HCT116 (cell line): ENCODE results near the gene MYOG. TPM values are rescaled to one million over a fixed set of nuclear protein-coding genes. Genes with fewer than 3 reads are reported as not detected.

ENCODE experiments used
- ATAC-seq: fragments of 200-7000 bp; cut with Tn5 transposase; 2 replicates; pipeline ENCODE4 v1.9.1; 2020; ENCODE audit warnings: mild to moderate bottlenecking, moderate library complexity
- BruUV-seq: library from RNA; stranded (reverse); fragments of 400-500 nt; replicated peaks from 2 replicates; lab custom pipeline; 2021; lab: Mats Ljungman, UMichigan
- CTCF ChIA-PET: fragments of 300-600 bp; sonication (Branson Sonifier 250); formaldehyde crosslinking; loops from one replicate; lab custom pipeline; 2021; ENCODE audit warnings: antibody characterized with exemption; lab: Charles Lee
- POLR2A ChIA-PET: fragments of 300-600, 350-600 bp; sonication (Branson Sonifier 250); formaldehyde crosslinking; loops from one replicate; lab custom pipeline; 2021; ENCODE audit warnings: antibody characterized with exemption; lab: Charles Lee
- RAD21 ChIA-PET, 2 experiments: fragments of 300-600 bp; sonication (Branson Sonifier 250); formaldehyde crosslinking; loops; one replicate each; lab custom pipeline; 2023; ENCODE audit warnings: low total read pairs in 2 of 2; ENCODE audit not compliant: uncharacterized antibody in 2 of 2, unreplicated experiment in 2 of 2, low non-redundant PET in 1 of 2; lab: Charles Lee
- DNase-seq: peaks from one replicate; pipeline ENCODE4 v3.0.0-alpha.2; 2010; ENCODE audit warnings: low read depth, low spot score
- H2AFZ ChIP-seq: fragments of 200-600 bp; shearing (Covaris generic), sonication (generic); 2 replicates; pipeline ENCODE4 v1.6.1; 2017; ENCODE audit warnings: low read depth, mixed run types, mixed read lengths, antibody characterized with exemption, low read length; ENCODE audit not compliant: poor library complexity, severe bottlenecking
- H3K27ac ChIP-seq: 2 replicates; pipeline ENCODE4 v1.5.1; 2012; ENCODE audit warnings: low read depth, low read length
- H3K27me3 ChIP-seq: fragments of 200-600 bp; sonication (generic); 2 replicates; pipeline ENCODE4 v1.6.1; 2016; ENCODE audit warnings: mixed run types, low read length, mixed read lengths; ENCODE audit not compliant: insufficient read depth
- H3K36me3 ChIP-seq, 2 experiments: fragments of 200-500 bp in 1 of 2; fragments of 200-600 bp in 1 of 2; sonication (Bioruptor generic) in 1 of 2; sonication (generic) in 1 of 2; 2 replicates each; pipeline versions ENCODE4 v1.5.1 to v1.6.1; 2014 to 2016; ENCODE audit warnings: low read length in 2 of 2, inconsistent platforms in 1 of 2, mixed read lengths in 1 of 2, mixed run types in 1 of 2; ENCODE audit not compliant: insufficient read depth in 2 of 2, control insufficient read depth in 1 of 2
- H3K4me1 ChIP-seq, 2 experiments: fragments of 200-600 bp in 1 of 2; sonication (generic) in 1 of 2; 2 replicates each; pipeline versions ENCODE4 v1.5.1 to v1.6.1; 2012 to 2017; ENCODE audit warnings: low read length in 2 of 2, inconsistent platforms in 1 of 2, mild to moderate bottlenecking in 1 of 2, mixed read lengths in 1 of 2, mixed run types in 1 of 2, moderate library complexity in 1 of 2; ENCODE audit not compliant: insufficient read depth in 2 of 2, control insufficient read depth in 1 of 2
- H3K4me2 ChIP-seq: fragments of 200-600 bp; sonication (generic); 2 replicates; pipeline ENCODE4 v1.6.1; 2017; ENCODE audit warnings: mixed run types, low read length, mixed read lengths
- H3K4me3 ChIP-seq, 2 experiments: fragments of 200-600 bp in 1 of 2; sonication (generic) in 1 of 2; replicated peaks in 1 of 2; 2 replicates each; pipeline ENCODE4 v1.5.1; 2011 to 2016; ENCODE audit warnings: low read length in 2 of 2, control low read depth in 1 of 2, low read depth in 1 of 2, mild to moderate bottlenecking in 1 of 2, mixed read lengths in 1 of 2, mixed run types in 1 of 2
- H3K79me2 ChIP-seq: fragments of 200-600 bp; sonication (generic); 2 replicates; pipeline ENCODE4 v1.6.1; 2017; ENCODE audit warnings: mild to moderate bottlenecking, mixed run types, low read length, moderate library complexity, mixed read lengths; ENCODE audit not compliant: insufficient read depth
- H3K9ac ChIP-seq: fragments of 200-600 bp; sonication (generic); 2 replicates; pipeline ENCODE4 v1.6.1; 2016; ENCODE audit warnings: low read length, mixed read lengths
- H3K9me2 ChIP-seq: fragments of 200-600 bp; sonication (generic), shearing (Covaris generic); 2 replicates; pipeline ENCODE4 v1.6.1; 2017; ENCODE audit warnings: mixed run types, mild to moderate bottlenecking, moderate library complexity; ENCODE audit not compliant: insufficient read depth
- H3K9me3 ChIP-seq, 2 experiments: fragments of 200-500 bp in 1 of 2; fragments of 200-600 bp in 1 of 2; sonication (Bioruptor generic) in 1 of 2; sonication (generic) in 1 of 2; 2 replicates each; pipeline ENCODE4 v1.6.1; 2014 to 2017; ENCODE audit warnings: low read length in 2 of 2, mixed read lengths in 2 of 2, inconsistent platforms in 1 of 2, low read depth in 1 of 2, mild to moderate bottlenecking in 1 of 2, mixed run types in 1 of 2, moderate library complexity in 1 of 2; ENCODE audit not compliant: control insufficient read depth in 1 of 2, insufficient read depth in 1 of 2
- H4K20me1 ChIP-seq: fragments of 200-600 bp; sonication (generic), shearing (Covaris generic); 2 replicates; pipeline ENCODE4 v1.6.1; 2017; ENCODE audit warnings: mixed run types, mild to moderate bottlenecking, moderate library complexity; ENCODE audit not compliant: insufficient read depth
- CBX3 ChIP-seq: IDR thresholded peaks from 2 replicates; pipeline ENCODE4 v1.6.1; 2012; ENCODE audit warnings: low read depth
- CEBPB ChIP-seq: IDR thresholded peaks from 2 replicates; pipeline ENCODE4 v1.6.1; 2012; ENCODE audit warnings: low read depth
- EGR1 ChIP-seq: IDR thresholded peaks from 2 replicates; pipeline ENCODE4 v1.6.1; 2012; ENCODE audit warnings: low read depth
- EZH2 ChIP-seq: fragments of 200-600 bp; sonication (generic); IDR thresholded peaks from 2 replicates; pipeline ENCODE4 v1.6.1; 2017; ENCODE audit warnings: antibody characterized with exemption, mixed run types
- JUND ChIP-seq: IDR thresholded peaks from 2 replicates; pipeline ENCODE4 v1.6.1; 2012
- POLR2AphosphoS5 ChIP-seq: IDR thresholded peaks from 2 replicates; pipeline ENCODE4 v1.6.1; 2011; ENCODE audit warnings: mild to moderate bottlenecking, low read depth, low read length, moderate library complexity
- RAD21 ChIP-seq: IDR thresholded peaks from 2 replicates; pipeline ENCODE4 v1.6.1; 2012; ENCODE audit warnings: low read depth, mild to moderate bottlenecking
- TCF7L2 ChIP-seq: IDR thresholded peaks from 2 replicates; pipeline ENCODE4 v1.7.0; 2011; ENCODE audit warnings: borderline replicate concordance, inconsistent platforms; ENCODE audit not compliant: insufficient read depth, insufficient read length; ENCODE audit errors: extremely low read depth
- YY1 ChIP-seq: IDR thresholded peaks from 2 replicates; pipeline ENCODE4 v1.6.1; 2011; ENCODE audit warnings: low read length, low read depth, moderate library complexity, mild to moderate bottlenecking; ENCODE audit not compliant: insufficient replicate concordance; ENCODE audit errors: extremely low read depth
- ZFX ChIP-seq: fragments of 450-650 bp; IDR thresholded peaks from 2 replicates; pipeline ENCODE4 v1.6.1; 2017
- ZNF274 ChIP-seq: fragments of 200-500 bp; sonication (Bioruptor generic); IDR thresholded peaks from 2 replicates; pipeline ENCODE4 v1.6.1; 2014; ENCODE audit warnings: mild to moderate bottlenecking, low read depth, low read length, inconsistent platforms
- intact Hi-C: fragments of 100-400 bp; cut with micrococcal nuclease; formaldehyde crosslinking; loops from 2 replicates; pipeline ENCODE4 v1.10.0; 2022
- total RNA-seq: library from RNA; stranded (reverse); gene quantifications from one replicate; pipeline ENCODE4 v1.2.1, GENCODE V29; 2021; ENCODE audit not compliant: unreplicated experiment
- TF ChIP-seq, protein P1 (sequence below), 3 experiments: fragments of 200-600 bp in 1 of 3; sonication (generic) in 1 of 3; IDR thresholded peaks in 2 of 3; conservative IDR thresholded peaks in 1 of 3; 2 replicates each; pipeline ENCODE4 v1.5.1; 2012 to 2017; ENCODE audit warnings: low read depth in 2 of 3, low read length in 2 of 3, antibody characterized with exemption in 1 of 3, borderline replicate concordance in 1 of 3, control low read depth in 1 of 3, mild to moderate bottlenecking in 1 of 3, mixed read lengths in 1 of 3, mixed run types in 1 of 3, moderate library complexity in 1 of 3; ENCODE audit not compliant: insufficient read depth in 1 of 3
- TF ChIP-seq, protein P2 (sequence below): IDR thresholded peaks from 2 replicates; pipeline ENCODE4 v1.6.1; 2012
- TF ChIP-seq, protein P3 (sequence below): IDR thresholded peaks from 2 replicates; pipeline ENCODE4 v1.6.1; 2012; ENCODE audit warnings: low read depth

Gene MYOG
- total RNA-seq, 1 experiment from 2014 or later: not detected

DNA sequence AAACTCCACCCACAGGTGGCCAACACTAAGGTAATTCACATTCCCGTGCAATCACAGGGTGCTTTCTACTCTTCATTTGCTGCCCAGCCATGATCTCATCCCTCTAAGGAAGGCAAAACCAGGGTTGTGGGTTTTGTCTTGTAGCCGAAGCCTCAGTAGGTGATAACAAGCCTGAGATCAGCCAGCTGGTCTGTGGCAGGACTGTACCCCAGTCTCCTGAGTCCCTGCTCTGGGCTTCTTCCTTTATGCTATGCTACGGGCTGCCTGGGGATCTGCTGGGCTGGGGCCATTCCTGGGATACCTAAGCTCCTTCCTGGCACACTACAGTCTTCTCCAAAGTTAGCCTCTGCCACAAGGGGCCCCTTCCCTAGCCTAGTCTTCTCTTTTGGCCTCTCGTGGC lies 49.7 kb downstream of the MYOG start:
- RAD21 ChIA-PET: interaction anchor here in 1 of 2 experiments (1.4 kb wide), 1 partner anchor 232 kb away, joined by 4 read pairs; no protein-coding TSS in a partner anchor
- CTCF ChIA-PET: interaction anchor here (1.3 to 3.7 kb wide), 4 partner anchors 82 to 232 kb away, joined by 3 to 43 read pairs (median 5); no protein-coding TSS in a partner anchor
- no peak overlapping the region for H3K27ac ChIP-seq

More for the DNA sequence above, 49.7 kb downstream of the MYOG start:
- no peak for ATAC-seq
- BruUV-seq: no TSS peak
- no peaks in the 10 kb centered on the region for H4K20me1 ChIP-seq
- TF ChIP-seq YY1 (no peak), CEBPB (no peak), EGR1 (no peak), ZNF274 (no peak), POLR2AphosphoS5 (no peak), TCF7L2 (no peak), EZH2 (no peak), RAD21 (no peak), CBX3 (no peak), JUND (no peak), ZFX (no peak)
- TF ChIP-seq, protein P1, sequence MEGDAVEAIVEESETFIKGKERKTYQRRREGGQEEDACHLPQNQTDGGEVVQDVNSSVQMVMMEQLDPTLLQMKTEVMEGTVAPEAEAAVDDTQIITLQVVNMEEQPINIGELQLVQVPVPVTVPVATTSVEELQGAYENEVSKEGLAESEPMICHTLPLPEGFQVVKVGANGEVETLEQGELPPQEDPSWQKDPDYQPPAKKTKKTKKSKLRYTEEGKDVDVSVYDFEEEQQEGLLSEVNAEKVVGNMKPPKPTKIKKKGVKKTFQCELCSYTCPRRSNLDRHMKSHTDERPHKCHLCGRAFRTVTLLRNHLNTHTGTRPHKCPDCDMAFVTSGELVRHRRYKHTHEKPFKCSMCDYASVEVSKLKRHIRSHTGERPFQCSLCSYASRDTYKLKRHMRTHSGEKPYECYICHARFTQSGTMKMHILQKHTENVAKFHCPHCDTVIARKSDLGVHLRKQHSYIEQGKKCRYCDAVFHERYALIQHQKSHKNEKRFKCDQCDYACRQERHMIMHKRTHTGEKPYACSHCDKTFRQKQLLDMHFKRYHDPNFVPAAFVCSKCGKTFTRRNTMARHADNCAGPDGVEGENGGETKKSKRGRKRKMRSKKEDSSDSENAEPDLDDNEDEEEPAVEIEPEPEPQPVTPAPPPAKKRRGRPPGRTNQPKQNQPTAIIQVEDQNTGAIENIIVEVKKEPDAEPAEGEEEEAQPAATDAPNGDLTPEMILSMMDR (IDR thresholded peaks at IDR 0.05 in 2 of 3, conservative IDR thresholded peaks at IDR 0.05 in 1 of 3; ENCODE audit: borderline replicate concordance in 1 of 3, insufficient read depth in 1 of 3, low read depth in 2 of 3, low read length in 2 of 3): no peak
- TF ChIP-seq, protein P2, sequence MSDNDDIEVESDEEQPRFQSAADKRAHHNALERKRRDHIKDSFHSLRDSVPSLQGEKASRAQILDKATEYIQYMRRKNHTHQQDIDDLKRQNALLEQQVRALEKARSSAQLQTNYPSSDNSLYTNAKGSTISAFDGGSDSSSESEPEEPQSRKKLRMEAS: no peak
- TF ChIP-seq, protein P3, sequence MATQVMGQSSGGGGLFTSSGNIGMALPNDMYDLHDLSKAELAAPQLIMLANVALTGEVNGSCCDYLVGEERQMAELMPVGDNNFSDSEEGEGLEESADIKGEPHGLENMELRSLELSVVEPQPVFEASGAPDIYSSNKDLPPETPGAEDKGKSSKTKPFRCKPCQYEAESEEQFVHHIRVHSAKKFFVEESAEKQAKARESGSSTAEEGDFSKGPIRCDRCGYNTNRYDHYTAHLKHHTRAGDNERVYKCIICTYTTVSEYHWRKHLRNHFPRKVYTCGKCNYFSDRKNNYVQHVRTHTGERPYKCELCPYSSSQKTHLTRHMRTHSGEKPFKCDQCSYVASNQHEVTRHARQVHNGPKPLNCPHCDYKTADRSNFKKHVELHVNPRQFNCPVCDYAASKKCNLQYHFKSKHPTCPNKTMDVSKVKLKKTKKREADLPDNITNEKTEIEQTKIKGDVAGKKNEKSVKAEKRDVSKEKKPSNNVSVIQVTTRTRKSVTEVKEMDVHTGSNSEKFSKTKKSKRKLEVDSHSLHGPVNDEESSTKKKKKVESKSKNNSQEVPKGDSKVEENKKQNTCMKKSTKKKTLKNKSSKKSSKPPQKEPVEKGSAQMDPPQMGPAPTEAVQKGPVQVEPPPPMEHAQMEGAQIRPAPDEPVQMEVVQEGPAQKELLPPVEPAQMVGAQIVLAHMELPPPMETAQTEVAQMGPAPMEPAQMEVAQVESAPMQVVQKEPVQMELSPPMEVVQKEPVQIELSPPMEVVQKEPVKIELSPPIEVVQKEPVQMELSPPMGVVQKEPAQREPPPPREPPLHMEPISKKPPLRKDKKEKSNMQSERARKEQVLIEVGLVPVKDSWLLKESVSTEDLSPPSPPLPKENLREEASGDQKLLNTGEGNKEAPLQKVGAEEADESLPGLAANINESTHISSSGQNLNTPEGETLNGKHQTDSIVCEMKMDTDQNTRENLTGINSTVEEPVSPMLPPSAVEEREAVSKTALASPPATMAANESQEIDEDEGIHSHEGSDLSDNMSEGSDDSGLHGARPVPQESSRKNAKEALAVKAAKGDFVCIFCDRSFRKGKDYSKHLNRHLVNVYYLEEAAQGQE: no peak
- TF ChIP-seq, all 23 proteins: peak for 0
- Histone ChIP-seq H3K9me2 (no peaks in the 10 kb centered on the region), H3K9ac (no peak overlapping the region), H2AFZ (no peak overlapping the region), H3K4me2 (no peak overlapping the region), H3K9me3 (no peaks in the 10 kb centered on the region), H3K36me3 (no peaks in the 10 kb centered on the region), H3K27me3 (no peaks in the 10 kb centered on the region), H3K4me1 (peaks cover 0 to 14% of the 10 kb centered on the region in 2 experiments; a peak in 2 of 4 replicates), H3K4me3 (no peak overlapping the region), H3K79me2 (no peaks in the 10 kb centered on the region)
- intact Hi-C loops: no loop called here
- POLR2A ChIA-PET: no interaction called here
- DNase-seq: no peak
